GM21786 (cell line): Measurements from ENCODE around the gene TRIM34.
"Not testable (repeated sequence)": the region's sequence is repeated elsewhere in the genome, so short reads cannot be mapped to it uniquely, and the experiment has no call there.

Experiments
- ATAC-seq: cut with Tn5 transposase; IDR thresholded peaks from one replicate; pipeline ENCODE4 v1.9.1; 2021; ENCODE audit not compliant: unreplicated experiment

TRIM34 gene

DNA sequence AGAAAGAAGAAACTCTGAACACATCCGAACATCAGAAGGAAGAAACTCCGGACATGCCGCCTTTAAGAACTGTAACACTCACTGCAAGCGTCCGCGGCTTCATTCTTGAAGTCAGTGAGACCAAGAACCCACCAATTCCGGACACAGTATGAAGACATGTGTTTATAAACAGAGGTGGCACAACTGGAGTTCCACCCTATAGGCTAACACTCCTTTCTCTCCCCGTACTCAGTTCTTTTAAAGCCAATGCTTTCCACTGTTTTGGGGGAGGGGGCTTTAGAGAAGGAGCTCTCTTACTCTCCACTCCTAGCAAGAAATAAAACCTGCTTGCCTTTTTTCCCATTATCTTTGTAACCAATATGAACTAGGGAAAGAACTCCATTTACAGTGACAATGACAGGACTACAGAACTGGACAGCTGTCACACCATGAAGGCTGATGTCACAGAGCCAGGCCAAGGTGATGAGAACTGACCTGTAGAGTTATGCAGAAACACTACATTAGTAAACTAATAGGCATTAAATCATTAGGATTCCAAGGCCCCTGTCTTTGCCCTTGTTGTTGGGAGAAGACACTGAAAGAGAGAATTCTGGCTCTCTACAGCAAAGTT, 59.3 kb downstream of the TRIM34 start:
- no peak for ATAC-seq

DNA sequence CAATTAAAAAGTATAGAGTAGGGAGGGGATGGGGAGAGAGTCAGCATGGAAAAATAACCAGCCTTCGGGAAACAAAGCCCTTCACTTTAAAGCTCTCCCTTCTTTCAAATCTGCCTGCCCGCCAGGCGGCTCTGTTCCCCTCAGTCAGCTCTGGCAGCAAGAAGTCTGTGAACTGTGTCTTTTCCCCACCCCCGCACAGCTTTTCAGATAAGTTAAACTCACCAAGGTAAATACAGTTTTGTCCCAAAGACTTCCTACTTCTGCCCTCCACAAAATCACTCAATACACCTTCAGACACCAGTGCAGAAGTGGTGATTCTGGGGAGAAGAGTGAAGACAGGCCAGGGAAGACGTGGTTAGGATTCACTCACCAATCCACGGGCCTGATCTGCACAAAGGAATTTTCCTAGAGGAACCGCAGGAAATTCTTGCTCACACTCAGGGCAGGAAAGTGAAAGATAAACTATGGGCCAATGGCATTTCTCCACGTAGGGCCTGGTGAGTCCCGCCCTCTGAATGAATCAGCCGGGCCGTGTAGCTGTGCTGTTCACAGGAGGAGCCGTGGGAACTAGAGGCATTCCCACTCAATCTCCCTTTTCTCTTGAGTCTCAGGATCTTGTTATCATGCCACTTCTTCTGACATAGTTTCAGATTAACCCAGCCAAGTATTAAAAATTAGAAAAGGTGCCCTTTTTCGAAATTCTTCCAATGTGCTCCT, 60.0 kb downstream of the TRIM34 start, which contains the start of gene TRIM5:
TRIM5 (minus strand) TSS at position 429 of the 717 bp plus-strand sequence. CDS start 4,897 bp downstream, outside the sequence.
- peak; percentile 70 for ATAC-seq

DNA sequence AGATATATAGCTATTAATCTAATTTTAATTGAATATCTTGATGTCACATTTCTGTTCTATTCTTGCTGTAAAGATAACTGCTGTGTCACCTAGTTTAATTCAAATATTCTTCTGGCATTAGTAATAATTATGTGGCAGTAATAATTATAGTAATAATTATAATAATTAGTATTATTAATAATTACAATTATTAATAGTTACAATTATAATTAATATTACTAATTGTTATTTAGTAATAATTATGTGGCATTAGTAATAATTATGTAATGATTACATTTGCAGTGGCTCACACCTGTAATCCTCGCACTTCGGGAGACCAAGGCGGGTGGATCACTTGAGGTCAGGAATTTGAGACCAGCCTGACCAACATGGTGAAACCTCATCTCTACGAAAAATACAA, 61.6 kb downstream of the TRIM34 start:
- ATAC-seq = no peak

DNA sequence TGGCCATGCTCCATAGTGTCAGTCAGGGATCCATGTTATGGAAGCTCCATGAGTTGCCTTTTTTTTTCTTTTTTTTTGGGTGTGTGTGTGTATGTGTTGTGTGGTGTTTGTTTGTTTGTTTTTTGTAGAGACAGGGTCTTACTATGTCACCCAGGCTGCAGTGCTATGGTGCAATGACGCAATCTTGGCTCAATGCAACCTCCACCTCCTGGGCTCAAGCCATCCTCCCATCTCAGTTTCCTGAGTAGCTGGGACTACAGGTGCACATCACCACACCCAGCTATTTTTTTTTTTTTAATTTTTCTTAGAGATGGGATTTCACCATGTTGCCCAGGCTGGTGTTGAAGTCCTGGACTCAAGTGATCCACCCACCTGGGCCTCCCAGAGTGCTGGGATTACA, 63.7 kb downstream of the TRIM34 start:
- ATAC-seq = no peak

DNA sequence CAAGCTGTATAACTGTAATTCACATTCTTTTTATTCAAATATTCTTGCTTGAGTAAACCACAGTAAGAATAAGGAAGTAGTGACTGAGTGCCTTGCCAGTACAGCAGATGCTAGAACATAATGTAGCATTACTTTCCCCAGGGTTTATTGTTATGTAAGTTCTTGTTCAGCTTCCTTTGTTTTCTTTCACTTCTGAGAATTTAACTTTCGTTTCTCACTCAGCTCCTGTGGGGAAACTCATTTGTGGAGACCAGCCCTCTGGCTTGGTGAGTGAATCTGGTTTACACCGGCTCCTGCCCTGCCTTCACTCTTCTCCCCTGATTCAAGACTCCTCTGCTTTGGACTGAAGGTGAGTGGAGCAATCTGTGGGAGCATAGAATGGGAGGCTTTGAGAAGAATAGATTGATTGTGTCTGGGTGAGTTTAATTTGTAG, 64.8 kb downstream of the TRIM34 start, which contains the start of gene TRIM22:
TRIM22 (plus strand) TSS at position 240 of the 433 bp plus-strand sequence. CDS start 6,443 bp downstream, outside the sequence.
- peak; percentile 66 for ATAC-seq

DNA sequence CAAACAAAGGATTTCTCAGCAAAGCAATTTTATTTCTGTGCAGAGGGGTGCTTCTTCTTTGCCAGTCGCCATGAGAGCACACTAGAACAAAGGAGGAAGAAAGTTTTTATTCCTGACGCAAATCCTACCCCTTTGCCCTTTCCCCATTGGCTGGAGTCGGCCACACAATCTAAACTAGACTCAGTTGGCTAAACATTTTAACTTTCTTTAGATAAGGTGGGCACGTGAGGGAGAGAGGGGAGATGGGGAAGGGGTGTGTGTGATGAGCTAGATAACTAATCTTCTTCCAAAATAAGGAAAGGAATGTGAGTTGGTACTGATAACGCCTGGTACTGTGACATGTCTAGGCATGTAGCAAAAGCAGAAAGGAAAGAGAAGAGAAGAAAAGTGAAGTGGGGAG, 65.4 kb downstream of the TRIM34 start:
- ATAC-seq = no peak

DNA sequence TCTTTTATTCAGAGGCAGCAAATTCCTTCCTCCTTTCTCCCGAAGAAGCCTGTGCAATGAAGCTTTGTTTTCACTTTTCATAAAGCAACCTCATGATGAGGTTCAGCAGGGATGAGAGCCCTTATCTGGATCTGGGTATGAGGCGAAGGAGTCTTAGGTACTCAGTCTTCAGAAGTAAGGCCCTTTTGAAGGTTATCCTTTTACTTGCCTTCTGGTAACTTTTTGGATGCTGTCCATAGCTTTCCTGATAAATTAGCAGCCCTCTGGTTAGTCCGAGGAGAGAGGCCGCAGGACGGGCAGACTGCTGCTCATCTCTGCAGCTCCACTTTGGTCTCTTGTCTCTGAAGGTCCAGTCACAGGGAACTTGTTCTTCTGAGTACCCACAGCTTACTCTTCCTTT, 65.9 kb downstream of the TRIM34 start:
- ATAC-seq = no peak

DNA sequence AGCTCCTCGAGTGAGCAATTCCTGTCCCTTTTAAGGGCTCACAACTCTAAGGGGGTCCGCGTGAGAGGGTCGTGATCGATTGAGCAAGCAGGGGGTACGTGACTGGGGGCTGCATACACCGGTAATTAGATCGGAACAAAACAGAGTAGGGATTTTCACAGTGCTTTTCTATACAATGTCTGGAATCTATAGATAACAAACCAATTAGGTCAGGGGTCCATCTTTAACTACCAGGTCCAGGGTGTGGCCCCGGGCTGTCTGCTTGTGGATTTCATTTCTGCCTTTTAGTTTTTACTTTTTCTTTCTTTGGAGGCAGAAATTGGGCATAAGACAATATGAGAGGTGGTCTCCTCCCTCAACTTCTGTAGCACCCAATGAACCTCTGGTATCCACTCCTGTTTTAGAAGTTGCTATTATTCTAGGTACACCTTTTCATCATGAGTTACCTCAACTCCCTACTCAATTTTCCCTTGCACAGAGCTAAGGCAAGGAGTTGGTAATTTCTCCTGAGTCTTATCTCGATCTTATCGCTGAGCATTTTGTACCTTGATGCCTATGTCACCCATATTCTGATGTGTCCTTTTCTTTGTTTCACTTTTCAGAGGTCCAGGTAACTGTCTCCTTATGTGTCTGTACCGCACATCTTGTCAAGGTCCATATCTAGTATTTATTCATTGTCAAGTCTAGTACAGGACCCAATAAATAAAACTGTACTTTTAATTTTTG, 66.6 kb downstream of the TRIM34 start:
- not testable (repeated sequence) for ATAC-seq

DNA sequence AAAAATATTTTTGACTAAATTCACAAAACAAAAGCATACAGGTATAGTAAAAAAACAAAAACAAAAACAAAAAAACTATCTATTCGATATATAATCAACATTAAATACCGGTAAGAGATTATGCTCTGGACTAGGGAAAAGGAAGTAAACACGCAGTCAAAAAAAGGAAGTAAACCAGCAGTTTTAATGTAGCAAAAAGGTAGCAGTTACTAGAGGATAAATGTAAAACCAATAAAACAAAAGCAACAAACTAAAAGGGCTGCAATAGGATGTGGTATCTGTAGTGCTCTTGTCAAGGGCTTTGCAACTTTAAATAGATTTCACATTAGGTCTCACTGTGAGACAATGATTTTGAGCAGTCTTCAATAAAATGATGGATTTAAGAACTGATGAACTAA, 67.2 kb downstream of the TRIM34 start:
- no peak for ATAC-seq
